Endothelial cell of umbilical vein (primary cell): ENCODE data around the gene PM20D2. TPM values are rescaled to one million over a fixed set of nuclear protein-coding genes. Genes with fewer than 3 reads are reported as not detected.

ENCODE experiments used
- BruUV-seq: library from RNA; stranded (reverse); fragments of 400-500 nt; replicated peaks from 2 replicates; lab custom pipeline; 2021; lab: Mats Ljungman, UMichigan
- CTCF ChIA-PET: fragments of 300-600, 350-600 bp; sonication (Branson Sonifier 250); formaldehyde crosslinking; loops from one replicate; lab custom pipeline; 2021; ENCODE audit warnings: antibody characterized with exemption, inconsistent platforms; lab: Charles Lee
- POLR2A ChIA-PET: fragments of 300-600, 350-600 bp; sonication (Branson Sonifier 250); formaldehyde crosslinking; loops from one replicate; lab custom pipeline; 2021; ENCODE audit warnings: antibody characterized with exemption, inconsistent platforms; lab: Charles Lee
- DNase-seq: peaks from one replicate; pipeline ENCODE4 v3.0.0-alpha.2; 2011; ENCODE audit warnings: low read depth, low spot score
- FAIRE-seq: peaks from 2 replicates; lab custom pipeline; 2011; peaks lifted over from hg19 to GRCh38; lab: Jason Lieb, UNC
- H2AFZ ChIP-seq: 2 replicates; pipeline ENCODE4 v1.6.0; 2012; ENCODE audit warnings: low read depth, low read length, control low read depth, inconsistent platforms
- H3K27ac ChIP-seq: 2 replicates; pipeline ENCODE4 v1.5.1; 2011; ENCODE audit warnings: low read depth, mild to moderate bottlenecking, control low read depth, low read length, moderate library complexity; ENCODE audit not compliant: insufficient read depth
- H3K27me3 ChIP-seq, 2 experiments: 2 replicates each; pipeline versions ENCODE4 v1.6.0 to v1.6.1; 2011; ENCODE audit warnings: low read length in 2 of 2, mixed read lengths in 1 of 2; ENCODE audit not compliant: control insufficient read depth in 2 of 2, insufficient read depth in 2 of 2
- H3K36me3 ChIP-seq, 2 experiments: 2 replicates in 1 of 2; 3 replicates in 1 of 2; pipeline ENCODE4 v1.5.1; 2011; ENCODE audit warnings: low read length in 2 of 2, mild to moderate bottlenecking in 1 of 2, moderate library complexity in 1 of 2; ENCODE audit not compliant: control insufficient read depth in 2 of 2, insufficient read depth in 2 of 2; ENCODE audit errors: extremely low read depth in 1 of 2
- H3K4me1 ChIP-seq: 3 replicates; pipeline ENCODE4 v1.5.1; 2011; ENCODE audit warnings: mild to moderate bottlenecking, low read length; ENCODE audit not compliant: control insufficient read depth, insufficient read depth; ENCODE audit errors: extremely low read depth
- H3K4me2 ChIP-seq: 2 replicates; pipeline ENCODE4 v1.6.1; 2011; ENCODE audit warnings: low read length, control low read depth, mixed read lengths; ENCODE audit not compliant: insufficient read depth
- H3K4me3 ChIP-seq, 3 experiments: fragments of 200-600 bp in 1 of 3; sonication (generic), shearing (Covaris generic) in 1 of 3; replicated peaks in 1 of 3; 2 replicates each; pipeline ENCODE4 v1.5.1; 2011 to 2016; ENCODE audit warnings: control low read depth in 3 of 3, low read length in 3 of 3, mild to moderate bottlenecking in 2 of 3, inconsistent platforms in 1 of 3, low read depth in 1 of 3, moderate library complexity in 1 of 3; ENCODE audit not compliant: insufficient read depth in 1 of 3
- H3K79me2 ChIP-seq: 2 replicates; pipeline ENCODE4 v1.6.0; 2012; ENCODE audit warnings: low read length, inconsistent platforms; ENCODE audit not compliant: control insufficient read depth, insufficient read depth
- H3K9ac ChIP-seq: replicated peaks from 2 replicates; pipeline ENCODE3; 2011; ENCODE audit warnings: low read length, control low read depth; ENCODE audit not compliant: insufficient read depth; ENCODE audit errors: extremely low read depth
- H3K9me1 ChIP-seq: replicated peaks from 3 replicates; pipeline ENCODE4 v1.6.0; 2011; ENCODE audit warnings: mild to moderate bottlenecking, low read length; ENCODE audit not compliant: control insufficient read depth, insufficient read depth; ENCODE audit errors: extremely low read depth
- H3K9me3 ChIP-seq: replicated peaks from 2 replicates; pipeline ENCODE4 v1.5.1; 2012; ENCODE audit warnings: low read length, inconsistent platforms; ENCODE audit not compliant: control insufficient read depth, insufficient read depth
- H4K20me1 ChIP-seq: replicated peaks from 2 replicates; pipeline ENCODE3; 2011; ENCODE audit warnings: mild to moderate bottlenecking, low read length; ENCODE audit not compliant: control insufficient read depth, insufficient read depth; ENCODE audit errors: extremely low read depth
- CTCF ChIP-seq, 2 donors: IDR thresholded peaks; 1 replicate in 1 of 2; 2 replicates in 1 of 2; pipeline ENCODE4 v1.5.1; 2011; ENCODE audit warnings: low read length in 2 of 2, mild to moderate bottlenecking in 2 of 2, moderate library complexity in 2 of 2, control low read depth in 1 of 2, inconsistent platforms in 1 of 2, low read depth in 1 of 2; ENCODE audit not compliant: insufficient read depth in 1 of 2; ENCODE audit errors: extremely low read depth in 1 of 2
- EZH2 ChIP-seq: IDR thresholded peaks from 2 replicates; pipeline ENCODE4 v1.6.1; 2012; ENCODE audit warnings: borderline replicate concordance, low read depth, mild to moderate bottlenecking, moderate library complexity, low read length, inconsistent platforms; ENCODE audit not compliant: severe bottlenecking
- FOS ChIP-seq: IDR thresholded peaks from 2 replicates; pipeline ENCODE4 v1.6.1; 2011; ENCODE audit warnings: mild to moderate bottlenecking, low read length, moderate library complexity, borderline replicate concordance; ENCODE audit not compliant: insufficient read depth
- GATA2 ChIP-seq: IDR thresholded peaks from 2 replicates; pipeline ENCODE4 v1.7.0; 2011; ENCODE audit warnings: low read depth, mild to moderate bottlenecking, moderate library complexity, mixed read lengths, low read length; ENCODE audit not compliant: insufficient read length, insufficient read depth
- JUN ChIP-seq: IDR thresholded peaks from 2 replicates; pipeline ENCODE4 v1.6.1; 2011; ENCODE audit warnings: borderline replicate concordance, low read depth; ENCODE audit not compliant: insufficient read length, insufficient read depth
- MAX ChIP-seq: IDR thresholded peaks from 2 replicates; pipeline ENCODE4 v1.6.1; 2011; ENCODE audit not compliant: insufficient read depth, insufficient read length
- MYC ChIP-seq: IDR thresholded peaks from one replicate; pipeline ENCODE4 v1.6.1; 2011; ENCODE audit warnings: mild to moderate bottlenecking, low read depth, low read length
- POLR2A ChIP-seq: IDR thresholded peaks from 2 replicates; pipeline ENCODE4 v1.6.1; 2012; ENCODE audit warnings: low read depth, mild to moderate bottlenecking, control low read depth, low read length
- POLR2AphosphoS5 ChIP-seq: IDR thresholded peaks from 2 replicates; pipeline ENCODE4 v1.6.1; 2012; ENCODE audit warnings: low read depth, mild to moderate bottlenecking, control low read depth, low read length, moderate library complexity; ENCODE audit not compliant: insufficient read depth
- dilution Hi-C: fragments of 300-500 bp; cut with MboI; formaldehyde crosslinking; loops from one replicate; pipeline ENCODE4 v1.15.0; 2019; ENCODE audit warnings: low sequenced_read_pairs; ENCODE audit not compliant: extremely low pct_ligation_motif_present
- intact Hi-C: fragments of 100-400 bp; cut with micrococcal nuclease; formaldehyde crosslinking; loops from one replicate; pipeline ENCODE4 v1.10.0; 2022
- polyA plus RNA-seq, 4 experiments: library from polyadenylated mRNA; depleted of rRNA in 3 of 4; stranded (reverse) in 3 of 4; unstranded in 1 of 4; fragments of >200 nt; gene quantifications; 2 replicates each; pipeline versions ENCODE4 v1.2.1 to v1.2.3, GENCODE V29; 2011 to 2012; ENCODE audit warnings: missing spikeins in 1 of 4
- total RNA-seq: library from RNA; stranded (reverse); gene quantifications from 2 replicates; pipeline ENCODE4 v1.2.3, GENCODE V29; 2021

PM20D2 gene
- total and polyA plus RNA-seq, 2 donors (not counting 3 experiments of a cell fraction or from before 2014, with no cell fraction given) = 3.0 to 10.9 TPM

- Histone ChIP-seq H3K9me1 (no peaks in the 10 kb centered on the region), H4K20me1 (no peaks in the 10 kb centered on the region), H3K79me2 (no peaks in the 10 kb centered on the region), H3K27me3 (no peaks in the 10 kb centered on the region), H3K9ac (no peak overlapping the region), H2AFZ (no peak overlapping the region), H3K4me1 (no peaks in the 10 kb centered on the region), H3K4me3 (no peak overlapping the region), H3K4me2 (no peak overlapping the region), H3K27ac (no peak overlapping the region), H3K36me3 (no peaks in the 10 kb centered on the region), H3K9me3 (no peaks in the 10 kb centered on the region)
- no peak for TF ChIP-seq JUN
- no peak for TF ChIP-seq GATA2
- no peak for TF ChIP-seq MAX
- no peak for TF ChIP-seq CTCF (IDR thresholded peaks at IDR 0.05; ENCODE audit: extremely low read depth in 1 of 2, insufficient read depth in 1 of 2, low read depth in 1 of 2, low read length in 2 of 2)
- no peak for TF ChIP-seq EZH2
- no peak for FAIRE-seq
- intact Hi-C loops (no loop called here), dilution Hi-C loops (no loop called here)
- POLR2A ChIA-PET = no interaction called here
- no TSS peak for BruUV-seq
- no peak for DNase-seq
- CTCF ChIA-PET = interaction anchor here (1.6 to 1.9 kb wide), 2 partner anchors 10 to 116 kb away, joined by 4 to 7 read pairs; no protein-coding TSS in a partner anchor
Measured at GRCh38 chr6:89098461-89098860, 47.4 kb upstream of the PM20D2 start.

- FAIRE-seq (no peak), DNase-seq (no peak)
- no peaks in the 10 kb centered on the region for H4K20me1 ChIP-seq
- no peak overlapping the region for H3K4me2 ChIP-seq
- no peak for TF ChIP-seq CTCF (IDR thresholded peaks at IDR 0.05; ENCODE audit: extremely low read depth in 1 of 2, insufficient read depth in 1 of 2, low read depth in 1 of 2, low read length in 2 of 2)
- no peak for TF ChIP-seq JUN
- TF ChIP-seq MAX = no peak
- no peak for TF ChIP-seq FOS
- TF ChIP-seq POLR2A = no peak
- TF ChIP-seq EZH2 = no peak
- TF ChIP-seq MYC = no peak
- TF ChIP-seq GATA2 = no peak
- TF ChIP-seq POLR2AphosphoS5 = no peak
- intact Hi-C loops = no loop called here
- no TSS peak for BruUV-seq
- H3K4me3 ChIP-seq = no peak overlapping the region
- no peak overlapping the region for H2AFZ ChIP-seq
- no peaks in the 10 kb centered on the region for H3K9me1 ChIP-seq
- H3K27me3 ChIP-seq = no peaks in the 10 kb centered on the region
- H3K79me2 ChIP-seq = no peaks in the 10 kb centered on the region
- POLR2A ChIA-PET = no interaction called here
- no peak overlapping the region for H3K9ac ChIP-seq
- H3K4me1 ChIP-seq = no peaks in the 10 kb centered on the region
- dilution Hi-C loops = no loop called here
- no peaks in the 10 kb centered on the region for H3K9me3 ChIP-seq
- no peak overlapping the region for H3K27ac ChIP-seq
- CTCF ChIA-PET = interaction anchor here (1.9 kb wide), 1 partner anchor 8 kb away, joined by 7 read pairs; no protein-coding TSS in a partner anchor
- H3K36me3 ChIP-seq = no peaks in the 10 kb centered on the region
Measured at GRCh38 chr6:89100114-89100513, 45.7 kb upstream of the PM20D2 start.
